Activated CD4-positive, alpha-beta T cell treated with anti-CD3 and anti-CD28 coated beads, Interleukin-2, amount 10 ng/mL, durations not matched to agents 24 days and 14 days (primary cell): ENCODE measurements around the gene GATAD2B. TPM values are rescaled to one million over a fixed set of nuclear protein-coding genes. Genes with fewer than 3 reads are reported as not detected.

ENCODE experiments used
- DNase-seq: peaks from one replicate; pipeline ENCODE4 v3.0.0; 2022
- H3K27ac Mint-ChIP-seq: one replicate; pipeline ENCODE4 v1.8.0; 2022; ENCODE audit warnings: mild to moderate bottlenecking, mixed read lengths
- H3K27me3 Mint-ChIP-seq: one replicate; pipeline ENCODE4 v1.8.0; 2022; ENCODE audit warnings: mixed read lengths
- H3K36me3 Mint-ChIP-seq: one replicate; pipeline ENCODE4 v1.8.0; 2022; ENCODE audit warnings: low read depth, mild to moderate bottlenecking, mixed read lengths
- H3K4me1 Mint-ChIP-seq: one replicate; pipeline ENCODE4 v1.8.0; 2021; ENCODE audit warnings: mixed read lengths
- H3K4me3 Mint-ChIP-seq: one replicate; pipeline ENCODE4 v1.8.0; 2022; ENCODE audit warnings: mild to moderate bottlenecking, moderate library complexity, mixed read lengths
- H3K9me3 Mint-ChIP-seq: one replicate; pipeline ENCODE4 v1.8.0; 2021; ENCODE audit warnings: mixed read lengths
- intact Hi-C: fragments of 100-400 bp; cut with micrococcal nuclease; formaldehyde crosslinking; loops from one replicate; pipeline ENCODE4 v1.15.1; 2023
- total RNA-seq: library from RNA; stranded (reverse); gene quantifications from 2 replicates; pipeline ENCODE4 v1.2.3, GENCODE V29; 2022

The GATAD2B gene
- total RNA-seq, 1 donor from 2014 or later = 68.8 TPM

DNA sequence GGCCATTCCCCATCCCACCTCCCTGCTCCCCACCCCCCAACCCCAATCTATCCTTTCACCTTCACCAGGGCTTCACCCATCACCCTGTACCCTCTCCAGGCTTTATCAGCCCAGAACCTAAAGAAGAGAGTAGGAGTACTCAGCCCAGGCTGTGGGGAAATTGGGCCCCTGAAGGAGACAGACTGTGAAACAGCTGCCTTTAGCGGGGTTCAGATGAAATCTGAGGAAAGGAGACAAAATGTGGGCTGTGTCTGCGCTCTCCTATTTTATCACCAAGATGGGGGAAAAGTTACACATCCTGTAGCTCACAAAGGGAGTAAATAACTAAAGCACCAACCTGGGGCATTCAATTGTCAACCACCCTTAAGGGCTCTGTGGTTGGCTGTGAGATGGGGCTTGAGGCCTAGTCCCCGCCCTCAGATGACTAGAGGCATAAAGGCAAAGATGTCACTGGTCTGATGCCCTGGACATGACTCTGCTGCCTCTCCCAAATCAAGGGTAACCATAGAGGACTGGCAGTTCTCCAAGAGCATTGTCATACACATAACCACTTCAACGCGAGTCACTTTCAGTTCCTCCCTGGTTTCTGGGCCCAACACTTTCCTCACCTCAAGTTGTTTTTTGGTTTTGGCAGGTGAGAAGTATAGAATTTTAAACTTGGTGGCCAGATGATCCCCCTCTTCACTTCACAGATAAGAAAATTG is 117.6 kb downstream of the GATAD2B start:
- H3K9me3 Mint-ChIP-seq = no peaks in the 10 kb centered on the region
- no peaks in the 10 kb centered on the region for H3K27me3 Mint-ChIP-seq
- intact Hi-C loops = loop anchor here (1.0 to 2.0 kb wide), 3 partner anchors 118 to 182 kb away; partner anchors contain the start of genes GATAD2B, RAB13 and SLC39A1
- peak; percentile 87 for DNase-seq
- peak overlapping the region; percentile 11 for H3K4me3 Mint-ChIP-seq
- H3K36me3 Mint-ChIP-seq = peaks cover 45% of the 10 kb centered on the region
- peak overlapping the region; percentile 75 for H3K27ac Mint-ChIP-seq
- H3K4me1 Mint-ChIP-seq = peaks cover 25% of the 10 kb centered on the region

DNA sequence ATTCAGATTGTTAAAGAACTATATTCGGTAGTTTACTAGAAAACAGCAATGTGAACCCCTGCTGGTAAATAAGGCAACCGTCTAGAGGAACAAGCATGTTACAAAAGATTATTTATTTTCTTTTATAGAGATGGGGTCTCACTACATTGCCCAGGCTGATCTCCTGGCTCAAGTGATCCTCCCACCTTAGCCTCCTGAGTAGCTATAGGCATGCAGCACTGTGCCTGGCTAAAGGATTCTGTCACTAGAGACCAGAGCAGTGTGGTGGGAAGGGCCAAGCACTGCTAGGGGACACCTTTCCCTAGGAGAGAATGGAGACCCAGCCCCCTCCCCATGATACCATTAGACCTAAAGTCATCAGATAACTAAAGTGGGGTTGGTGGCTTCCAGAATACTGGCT is 118.7 kb downstream of the GATAD2B start:
- Mint-ChIP-seq H3K4me3 (no peak overlapping the region), H3K4me1 (peaks cover 25% of the 10 kb centered on the region), H3K9me3 (no peaks in the 10 kb centered on the region), H3K36me3 (peaks cover 34% of the 10 kb centered on the region), H3K27me3 (no peaks in the 10 kb centered on the region), H3K27ac (peak overlapping the region; percentile 68)
- DNase-seq = no peak
- intact Hi-C loops = loop anchor here (2.0 kb wide), 2 partner anchors 119 to 183 kb away; partner anchors contain the start of genes GATAD2B and RAB13

DNA sequence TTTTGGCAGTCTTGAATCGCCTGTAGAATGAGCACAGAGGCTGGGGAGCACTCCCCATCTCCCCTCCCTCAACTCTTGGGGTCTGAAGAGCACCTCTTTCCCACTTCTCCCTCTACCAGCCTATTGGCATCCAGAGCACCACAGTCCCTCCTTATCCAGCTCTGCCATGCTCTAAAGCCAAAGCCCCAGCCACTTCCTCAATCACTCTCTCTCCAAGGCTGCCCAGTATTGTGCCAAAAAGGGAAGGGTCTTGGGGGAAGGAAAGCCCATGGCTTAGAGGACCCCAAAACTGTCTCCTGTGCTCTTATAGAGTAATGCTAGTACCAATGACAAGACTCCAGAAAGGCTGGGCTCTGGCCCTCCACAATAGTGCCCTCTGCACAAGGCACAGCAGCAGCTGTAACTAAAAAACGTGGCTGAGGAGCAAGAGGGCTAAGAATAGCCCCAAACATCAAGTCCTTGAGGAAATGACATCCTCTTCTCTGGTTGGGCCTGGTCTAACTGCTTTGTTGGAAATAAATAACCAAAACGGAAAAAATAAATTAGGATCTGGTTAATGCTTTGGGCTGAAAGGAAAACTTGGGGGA is 119.2 kb downstream of the GATAD2B start:
- intact Hi-C loops = loop anchor here (2.0 kb wide), 2 partner anchors 119 to 183 kb away; partner anchors contain the start of genes GATAD2B and RAB13
- peaks cover 30% of the 10 kb centered on the region for H3K36me3 Mint-ChIP-seq
- no peak for DNase-seq
- H3K4me1 Mint-ChIP-seq = peaks cover 25% of the 10 kb centered on the region
- no peaks in the 10 kb centered on the region for H3K27me3 Mint-ChIP-seq
- H3K27ac Mint-ChIP-seq = peak overlapping the region; percentile 57
- H3K4me3 Mint-ChIP-seq = no peak overlapping the region
- no peaks in the 10 kb centered on the region for H3K9me3 Mint-ChIP-seq

DNA sequence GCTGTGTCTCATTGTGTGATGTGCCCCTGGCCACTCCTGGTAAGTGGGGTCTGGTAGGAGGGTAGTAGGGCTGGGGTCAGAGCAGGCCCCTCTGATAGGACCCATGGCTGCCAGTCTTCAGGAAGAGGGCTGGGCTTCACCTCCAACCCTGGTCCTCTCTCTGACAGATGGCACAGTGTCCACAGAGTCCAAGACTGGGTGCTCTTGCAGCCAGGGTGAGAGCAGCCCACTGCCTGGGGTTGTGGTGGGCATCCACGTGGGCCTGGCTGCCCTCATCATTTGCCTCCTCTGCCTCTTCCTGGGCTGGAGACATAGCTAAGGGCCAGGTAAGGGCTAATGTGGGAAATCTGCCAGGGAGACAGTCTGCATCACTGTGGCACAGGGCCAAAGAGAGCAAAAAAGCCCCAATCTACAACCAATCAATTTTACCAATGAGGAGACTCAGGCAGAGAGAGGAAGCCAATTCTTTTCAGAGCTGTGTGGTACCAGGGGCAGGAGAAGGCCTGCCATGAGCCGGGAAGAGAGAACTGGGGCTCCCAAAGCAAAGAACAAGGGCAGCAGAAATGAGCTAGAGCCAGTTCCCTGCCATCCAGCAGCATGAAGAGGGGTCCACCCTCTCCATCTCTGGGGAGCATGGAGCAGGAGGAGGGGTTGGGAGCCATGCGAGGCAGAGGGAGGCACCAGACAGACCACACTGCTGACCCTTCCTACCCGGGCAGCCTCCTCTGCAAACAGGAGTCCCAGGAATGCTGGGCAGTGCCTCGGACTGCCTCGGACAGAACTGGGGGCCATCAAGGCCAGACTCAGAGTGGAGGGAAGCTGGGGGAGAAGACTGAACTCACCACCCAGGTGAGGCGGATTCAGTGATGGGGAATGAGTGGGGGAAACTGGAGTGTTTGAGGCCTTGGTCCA is 120.7 kb downstream of the GATAD2B start:
- Mint-ChIP-seq H3K4me1 (peaks cover 28% of the 10 kb centered on the region), H3K27me3 (no peaks in the 10 kb centered on the region), H3K9me3 (no peaks in the 10 kb centered on the region), H3K36me3 (peaks cover 25% of the 10 kb centered on the region), H3K27ac (peak overlapping the region; percentile 39), H3K4me3 (no peak overlapping the region)
- no peak for DNase-seq
- intact Hi-C loops = no loop called here

DNA sequence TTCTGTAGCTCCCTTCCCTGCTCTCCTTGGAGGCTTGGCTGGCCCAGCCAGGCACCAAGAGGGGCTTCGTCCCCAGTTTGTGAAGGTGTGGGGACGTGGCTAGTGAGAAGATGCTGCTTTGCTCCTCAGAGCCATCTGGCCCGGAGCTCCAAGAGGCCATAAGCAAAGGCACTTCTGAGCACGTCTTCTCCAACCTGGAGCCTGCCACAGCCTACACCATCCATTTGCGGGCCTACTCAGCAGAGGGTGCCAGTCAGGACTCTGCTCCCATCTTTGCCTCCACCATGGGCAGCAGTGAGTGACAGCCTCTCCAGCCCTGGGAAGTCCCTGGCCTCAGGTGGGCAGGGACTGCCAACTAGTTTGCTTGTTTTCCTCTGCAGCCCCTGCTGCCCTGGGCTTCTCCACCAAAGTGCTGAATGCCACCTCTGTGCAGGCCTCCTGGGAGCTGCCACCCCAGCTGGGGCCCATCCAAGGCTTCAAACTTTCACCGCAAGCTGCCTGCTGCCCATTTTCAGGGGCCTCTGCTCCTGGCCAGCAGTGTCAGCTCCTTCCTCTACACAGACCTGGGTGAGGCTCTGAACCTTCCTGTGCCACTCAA is 121.6 kb downstream of the GATAD2B start:
- Mint-ChIP-seq H3K27ac (peak overlapping the region; percentile 74), H3K36me3 (peaks cover 20% of the 10 kb centered on the region), H3K9me3 (no peaks in the 10 kb centered on the region), H3K4me1 (peaks cover 28% of the 10 kb centered on the region), H3K27me3 (no peaks in the 10 kb centered on the region), H3K4me3 (no peak overlapping the region)
- intact Hi-C loops = no loop called here
- DNase-seq = no peak

DNA sequence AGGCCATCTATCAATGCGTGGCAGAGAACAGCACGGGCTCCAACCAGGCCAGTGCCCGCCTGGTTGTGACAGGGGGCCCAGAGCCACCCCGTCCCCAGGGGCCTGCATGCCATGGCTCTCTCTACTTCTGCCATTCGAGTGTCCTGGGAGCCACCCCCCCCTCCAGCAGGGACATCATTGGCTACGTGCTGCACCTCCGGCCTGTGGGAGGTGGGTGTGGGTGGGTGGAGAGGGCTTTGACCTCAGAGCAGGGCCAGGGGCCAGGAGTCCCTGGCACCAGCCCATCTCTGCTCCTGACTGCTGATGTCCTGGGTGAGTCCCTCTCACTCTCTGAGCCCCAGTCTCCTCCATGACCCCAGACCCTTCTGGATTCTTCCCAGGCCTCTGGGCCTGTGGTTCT is 122.3 kb downstream of the GATAD2B start:
- Mint-ChIP-seq H3K4me1 (peaks cover 24% of the 10 kb centered on the region), H3K36me3 (peaks cover 20% of the 10 kb centered on the region), H3K4me3 (no peak overlapping the region), H3K27ac (no peak overlapping the region), H3K9me3 (no peaks in the 10 kb centered on the region), H3K27me3 (no peaks in the 10 kb centered on the region)
- intact Hi-C loops = no loop called here
- DNase-seq = no peak

DNA sequence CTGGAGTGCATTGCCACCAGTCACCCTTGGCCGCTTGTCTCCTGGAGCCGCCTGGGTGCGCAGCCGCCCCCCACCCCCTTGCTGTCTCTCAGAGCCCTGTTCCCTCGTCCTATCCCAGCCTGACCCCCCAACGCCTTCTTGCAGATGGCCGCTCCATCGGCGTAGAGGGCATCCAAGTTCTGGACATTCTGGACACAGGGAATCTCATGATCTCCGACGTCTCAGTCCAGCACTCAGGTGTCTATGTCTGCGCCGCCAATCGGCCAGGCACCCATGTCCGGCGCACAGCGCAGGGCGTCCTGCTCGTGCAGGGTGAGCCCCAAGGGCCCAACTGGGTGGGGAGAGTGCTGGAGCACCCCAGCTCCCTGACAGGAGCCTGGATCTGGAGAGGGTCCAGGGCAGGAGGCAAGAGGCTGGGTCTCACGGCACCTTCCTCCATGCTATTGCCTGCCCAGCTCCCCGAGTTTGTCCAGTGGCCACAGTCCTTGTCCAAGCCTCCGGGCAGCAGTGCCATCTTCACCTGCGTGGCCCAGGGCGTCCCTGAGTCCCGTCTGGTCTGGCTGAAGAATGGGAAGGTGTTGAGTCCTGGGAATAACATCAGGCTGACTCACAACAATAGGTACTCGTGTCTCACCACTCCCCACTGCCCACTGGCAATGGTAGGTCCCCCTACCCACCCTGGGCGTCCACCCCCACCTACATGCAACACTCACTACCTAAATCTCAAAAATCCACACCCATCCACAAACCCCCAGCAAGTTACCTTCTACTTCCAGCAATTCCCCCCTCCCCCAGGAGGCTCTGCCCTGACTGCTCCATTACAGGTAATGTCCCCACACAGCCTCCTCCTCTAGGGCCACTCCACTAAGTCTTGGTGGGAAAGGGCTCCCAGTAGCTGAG is 123.0 kb downstream of the GATAD2B start:
- Mint-ChIP-seq H3K4me3 (no peak overlapping the region), H3K9me3 (no peaks in the 10 kb centered on the region), H3K36me3 (peaks cover 20% of the 10 kb centered on the region), H3K4me1 (peaks cover 18% of the 10 kb centered on the region), H3K27ac (no peak overlapping the region), H3K27me3 (no peaks in the 10 kb centered on the region)
- intact Hi-C loops = loop anchor here (5.0 kb wide), 1 partner anchor 472 kb away; the partner anchor contains the start of gene HAX1
- no peak for DNase-seq

DNA sequence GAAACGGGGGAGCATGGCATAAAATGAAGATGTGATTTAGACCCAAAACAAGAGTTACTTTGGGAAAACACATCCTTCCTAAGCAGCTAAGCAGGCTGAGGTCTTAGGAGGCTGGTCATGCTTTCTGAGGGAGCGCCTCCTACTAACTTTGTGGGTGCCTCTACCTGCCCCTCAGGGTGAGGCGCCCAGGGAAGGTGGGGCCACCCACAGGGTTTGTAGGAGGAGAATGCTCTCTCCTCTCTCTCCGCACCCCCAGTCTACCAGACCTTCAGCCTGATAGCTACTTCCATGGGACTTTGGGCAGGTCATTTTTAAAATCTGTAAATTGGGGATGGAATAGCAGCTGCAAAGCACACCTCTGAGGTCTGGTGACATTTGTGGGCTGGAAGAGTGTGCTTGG is 123.8 kb downstream of the GATAD2B start:
- intact Hi-C loops = loop anchor here (5.0 kb wide), 1 partner anchor 473 kb away; the partner anchor contains the start of gene HAX1
- no peak overlapping the region for H3K27ac Mint-ChIP-seq
- no peak overlapping the region for H3K4me3 Mint-ChIP-seq
- H3K9me3 Mint-ChIP-seq = no peaks in the 10 kb centered on the region
- no peaks in the 10 kb centered on the region for H3K27me3 Mint-ChIP-seq
- no peak for DNase-seq
- peaks cover 14% of the 10 kb centered on the region for H3K4me1 Mint-ChIP-seq
- H3K36me3 Mint-ChIP-seq = peaks cover 18% of the 10 kb centered on the region

DNA sequence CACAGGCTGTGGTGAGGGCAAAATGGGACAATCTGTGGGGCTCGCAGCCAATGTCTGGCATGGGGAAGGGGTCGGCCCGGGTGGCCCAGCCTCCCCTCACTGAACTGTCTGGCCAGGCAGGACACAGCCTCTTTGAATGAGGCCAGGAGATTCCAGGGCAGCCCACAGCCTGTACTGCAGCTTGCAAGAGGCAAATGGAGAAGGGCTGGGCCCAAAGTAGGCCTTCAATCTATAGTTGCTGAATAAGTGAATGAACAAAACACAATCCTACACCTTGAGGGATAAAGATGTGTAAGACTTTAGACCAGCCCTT is 124.3 kb downstream of the GATAD2B start:
- peak; percentile 55 for DNase-seq
- peaks cover 12% of the 10 kb centered on the region for H3K36me3 Mint-ChIP-seq
- peaks cover 9% of the 10 kb centered on the region for H3K4me1 Mint-ChIP-seq
- H3K9me3 Mint-ChIP-seq = no peaks in the 10 kb centered on the region
- peak overlapping the region; percentile 23 for H3K27ac Mint-ChIP-seq
- intact Hi-C loops = loop anchor here (5.0 kb wide), 1 partner anchor 474 kb away; the partner anchor contains the start of gene HAX1
- no peaks in the 10 kb centered on the region for H3K27me3 Mint-ChIP-seq
- H3K4me3 Mint-ChIP-seq = no peak overlapping the region

DNA sequence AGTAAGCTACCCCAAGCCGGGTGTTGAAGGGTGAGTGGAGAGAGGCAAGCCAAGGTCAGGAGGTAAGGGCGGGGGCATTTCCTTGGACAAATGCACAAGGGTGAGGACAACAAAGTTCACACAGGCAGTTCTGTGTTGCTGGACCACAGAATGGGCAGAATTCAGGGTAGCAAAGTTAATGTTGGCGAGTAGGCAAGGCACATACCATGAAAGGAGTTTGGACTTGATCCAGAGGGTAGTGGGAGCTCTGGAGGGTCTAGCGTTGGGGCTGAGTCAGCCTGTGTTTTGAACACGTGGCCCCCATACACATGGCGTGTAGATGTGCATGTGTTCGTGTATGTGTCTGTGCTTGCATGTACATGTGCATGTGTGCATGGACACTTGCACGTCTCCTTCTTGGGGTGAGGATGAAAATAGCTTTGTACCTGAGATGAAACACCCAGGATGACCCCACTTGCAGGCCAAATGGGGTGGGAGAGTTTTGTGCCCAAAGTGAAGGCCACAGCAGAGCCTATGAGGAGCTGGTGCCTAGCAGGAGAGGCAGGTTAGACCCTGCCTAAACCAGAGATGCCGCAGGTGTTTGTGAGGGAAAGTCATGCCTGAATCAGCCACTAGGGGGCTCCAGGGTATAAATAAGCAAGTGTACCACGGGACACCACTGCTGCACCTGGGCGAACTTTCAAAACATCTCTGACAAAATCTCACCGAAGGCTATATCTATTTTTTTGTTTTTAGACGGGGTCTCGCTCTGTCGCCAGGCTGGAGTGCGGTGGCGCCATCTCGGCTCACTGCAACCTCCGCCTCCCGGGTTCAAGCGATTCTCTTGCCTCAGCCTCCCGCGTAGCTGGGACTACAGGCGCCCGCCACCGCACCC is 125.7 kb downstream of the GATAD2B start:
- Mint-ChIP-seq H3K36me3 (peaks cover 2% of the 10 kb centered on the region), H3K9me3 (no peaks in the 10 kb centered on the region), H3K27ac (no peak overlapping the region), H3K27me3 (no peaks in the 10 kb centered on the region), H3K4me3 (no peak overlapping the region), H3K4me1 (peaks cover 12% of the 10 kb centered on the region)
- peak; percentile 94 for DNase-seq
- intact Hi-C loops = loop anchor here (1.0 to 5.0 kb wide), 4 partner anchors 124 to 475 kb away; partner anchors contain the start of genes DENND4B, HAX1 and RAB13

DNA sequence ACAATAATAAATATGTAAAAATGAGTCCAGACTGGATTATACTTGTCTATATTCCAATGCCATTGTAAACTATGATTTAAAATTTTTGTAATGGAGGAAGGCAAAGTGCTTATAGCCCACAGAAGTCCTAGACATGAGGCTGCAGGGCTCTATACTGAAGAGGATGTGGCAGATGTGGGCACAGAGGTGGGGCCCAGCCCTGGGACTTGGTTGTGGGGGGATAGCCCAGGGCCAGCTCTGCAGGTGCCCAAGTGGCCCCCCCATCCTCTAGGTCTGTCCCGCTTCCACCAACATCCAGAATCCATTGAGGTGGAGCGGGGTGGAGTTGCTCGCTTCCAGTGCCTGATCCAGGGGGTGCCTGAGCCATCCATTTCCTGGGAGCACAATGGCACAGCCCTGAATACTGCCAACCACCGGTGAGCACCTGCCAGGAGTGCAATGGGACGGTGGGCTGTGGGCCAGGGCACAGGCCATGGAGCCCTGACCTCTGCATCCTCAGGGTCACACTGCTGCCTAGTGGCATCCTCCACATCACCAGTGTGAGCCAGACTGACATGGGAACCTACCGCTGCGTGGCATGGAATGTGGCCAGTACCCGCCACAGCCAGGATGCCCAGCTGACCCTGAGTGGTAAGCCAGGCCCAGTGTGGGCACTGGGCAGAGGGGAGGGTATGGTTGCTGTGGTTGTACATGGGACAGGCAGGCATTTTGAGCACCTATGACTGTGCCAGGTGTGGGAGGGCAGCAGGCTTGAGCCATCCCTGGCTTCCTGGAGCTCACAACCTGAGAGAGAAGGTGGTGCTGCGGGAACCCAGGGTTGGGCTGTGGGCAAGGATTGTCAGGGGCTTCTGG is 126.6 kb downstream of the GATAD2B start:
- no peaks in the 10 kb centered on the region for H3K36me3 Mint-ChIP-seq
- H3K27me3 Mint-ChIP-seq = no peaks in the 10 kb centered on the region
- intact Hi-C loops = loop anchor here (2.0 to 5.0 kb wide), 2 partner anchors 125 to 476 kb away; partner anchors contain the start of gene HAX1
- DNase-seq = peak; percentile 61
- peak overlapping the region; percentile 46 for H3K27ac Mint-ChIP-seq
- no peaks in the 10 kb centered on the region for H3K9me3 Mint-ChIP-seq
- H3K4me3 Mint-ChIP-seq = no peak overlapping the region
- H3K4me1 Mint-ChIP-seq = peaks cover 18% of the 10 kb centered on the region
